Activated CD8-positive, alpha-beta memory T cell treated with anti-CD3 and anti-CD28 coated beads for 36 hours (primary cell): ENCODE measurements around the gene PRSS48. TPM values are rescaled to one million over a fixed set of nuclear protein-coding genes. Genes with fewer than 3 reads are reported as not detected.

Experiments used
- CTCF ChIA-PET: fragments of 350-600 bp; sonication (Branson Sonifier 250); formaldehyde crosslinking; loops from one replicate; lab custom pipeline; 2021; ENCODE audit warnings: antibody characterized with exemption; lab: Charles Lee
- POLR2A ChIA-PET: fragments of 350-600 bp; sonication (Branson Sonifier 250); formaldehyde crosslinking; loops from one replicate; lab custom pipeline; 2021; ENCODE audit warnings: antibody characterized with exemption; lab: Charles Lee
- total RNA-seq, 2 experiments: library from RNA; stranded (reverse); gene quantifications; one replicate each; pipeline ENCODE4 v1.2.3, GENCODE V29; 2021

Gene PRSS48
- total RNA-seq, 2 experiments from 2014 or later = not detected

GRCh38 chr4:151340751-151341385 lies 63.9 kb downstream of the PRSS48 start:
- POLR2A ChIA-PET = no interaction called here
- CTCF ChIA-PET = no interaction called here

Other genes starting within 250 kb of the PRSS48 start
- 1,000 to 10,000 TPM; 2,617 to 2,664 TPM for gene RPS3A, start 177.5 kb upstream of the PRSS48 start, total RNA-seq
- not detected for gene SH3D19, start 48.4 kb downstream of the PRSS48 start, total RNA-seq
- not detected for gene FHIP1A, start 132.0 kb downstream of the PRSS48 start, total RNA-seq